HG02623 (cell line): ENCODE results near the gene CDK16.
A peak's percentile ranks its signal among the peaks of the same experiment; 100 is the strongest.

Experiments
- ATAC-seq: cut with Tn5 transposase; IDR thresholded peaks from one replicate; pipeline ENCODE4 v1.9.1; 2021; ENCODE audit warnings: moderate library complexity; ENCODE audit not compliant: unreplicated experiment

Gene CDK16

DNA sequence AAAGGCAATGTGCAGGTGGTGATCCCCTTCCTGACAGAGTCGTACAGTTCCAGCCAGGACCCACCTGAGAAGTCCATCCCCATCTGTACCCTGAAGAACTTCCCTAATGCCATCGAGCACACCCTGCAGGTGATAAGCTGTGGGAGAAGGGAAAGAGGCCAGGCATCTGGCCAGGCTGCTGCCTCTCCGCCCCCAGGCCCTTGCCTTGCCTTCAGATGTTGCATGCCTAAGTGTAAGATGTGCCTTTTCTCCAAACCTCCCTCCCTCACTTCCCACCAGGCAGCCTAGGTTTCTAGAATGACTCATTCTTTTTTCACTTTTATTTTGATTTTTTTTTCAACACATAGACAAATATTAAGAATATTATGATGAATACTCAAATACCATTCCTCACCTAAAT lies 12.2 kb upstream of the CDK16 start:
- ATAC-seq = no peak

DNA sequence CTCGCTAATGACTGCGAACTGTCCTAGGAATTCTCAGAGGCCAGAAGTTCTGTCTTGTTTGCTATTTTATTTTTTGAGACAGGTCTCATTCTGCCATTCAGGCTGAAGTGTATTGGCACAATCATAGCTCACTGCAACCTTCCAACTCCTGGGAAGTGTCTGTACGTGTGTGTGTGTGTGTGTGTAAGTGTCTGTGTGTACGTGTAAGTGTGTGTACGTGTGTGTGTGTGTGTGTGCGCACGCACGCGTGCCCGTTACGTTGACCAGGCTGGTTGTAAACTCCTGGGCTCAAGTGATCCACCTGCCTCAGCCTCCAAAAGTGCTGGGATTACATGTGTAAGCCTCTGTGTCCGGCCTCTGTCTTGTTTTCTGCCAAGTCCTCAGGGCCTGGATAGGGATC lies 10.4 kb upstream of the CDK16 start:
- no peak for ATAC-seq

DNA sequence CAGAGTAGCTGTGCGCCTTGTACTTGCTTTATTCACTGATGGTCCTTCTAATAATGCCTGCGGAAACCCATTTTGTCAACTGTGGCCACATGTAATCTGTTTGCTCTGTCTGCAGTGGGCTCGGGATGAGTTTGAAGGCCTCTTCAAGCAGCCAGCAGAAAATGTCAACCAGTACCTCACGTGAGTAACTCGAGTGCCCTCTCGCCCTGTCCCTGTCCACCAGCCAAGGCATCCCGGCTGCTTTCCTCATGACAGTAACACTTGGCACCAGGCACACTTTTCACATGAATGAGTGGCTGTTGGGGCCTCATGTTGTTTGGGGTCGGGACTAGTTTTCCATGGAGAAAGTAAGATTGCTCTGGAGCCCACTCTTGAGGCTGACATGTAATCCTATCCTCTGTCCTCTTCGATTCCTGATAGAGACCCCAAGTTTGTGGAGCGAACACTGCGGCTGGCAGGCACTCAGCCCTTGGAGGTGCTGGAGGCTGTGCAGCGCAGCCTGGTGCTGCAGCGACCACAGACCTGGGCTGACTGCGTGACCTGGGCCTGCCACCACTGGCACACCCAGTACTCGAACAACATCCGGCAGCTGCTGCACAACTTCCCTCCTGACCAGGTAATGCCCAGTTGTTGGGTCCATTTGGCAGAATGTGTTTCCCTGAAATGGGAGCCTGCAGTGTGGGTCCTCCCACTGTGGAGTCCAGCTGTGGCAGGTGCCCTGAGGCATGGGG lies 8.8 kb upstream of the CDK16 start:
- ATAC-seq = no peak

DNA sequence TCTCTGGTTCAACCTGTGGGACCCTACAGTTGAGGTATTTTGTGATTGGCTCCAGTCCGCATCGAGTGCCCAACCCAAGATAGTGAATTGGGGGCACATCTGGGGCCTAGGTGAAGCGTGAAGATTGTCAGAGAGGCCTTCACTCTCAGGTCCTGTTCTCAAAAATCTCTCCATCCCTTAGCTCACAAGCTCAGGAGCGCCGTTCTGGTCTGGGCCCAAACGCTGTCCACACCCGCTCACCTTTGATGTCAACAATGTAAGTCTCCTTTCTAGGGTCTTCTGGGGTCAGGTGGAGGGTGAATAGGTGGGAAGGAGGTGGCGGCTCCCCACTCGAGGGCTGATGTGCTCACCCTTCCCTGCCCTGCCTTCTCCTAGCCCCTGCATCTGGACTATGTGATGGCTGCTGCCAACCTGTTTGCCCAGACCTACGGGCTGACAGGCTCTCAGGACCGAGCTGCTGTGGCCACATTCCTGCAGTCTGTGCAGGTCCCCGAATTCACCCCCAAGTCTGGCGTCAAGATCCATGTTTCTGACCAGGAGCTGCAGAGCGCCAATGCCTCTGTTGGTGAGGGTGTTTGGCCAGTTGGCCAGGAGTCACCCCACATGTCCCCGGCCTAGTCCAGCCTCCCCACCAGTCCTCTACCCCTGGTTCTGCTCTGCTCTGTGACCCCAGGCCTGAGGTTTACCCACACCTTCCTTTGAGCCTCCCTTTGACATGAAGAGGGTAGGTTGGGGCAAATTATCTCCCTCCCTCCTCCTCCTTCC lies 7.6 kb upstream of the CDK16 start:
- ATAC-seq = no peak

DNA sequence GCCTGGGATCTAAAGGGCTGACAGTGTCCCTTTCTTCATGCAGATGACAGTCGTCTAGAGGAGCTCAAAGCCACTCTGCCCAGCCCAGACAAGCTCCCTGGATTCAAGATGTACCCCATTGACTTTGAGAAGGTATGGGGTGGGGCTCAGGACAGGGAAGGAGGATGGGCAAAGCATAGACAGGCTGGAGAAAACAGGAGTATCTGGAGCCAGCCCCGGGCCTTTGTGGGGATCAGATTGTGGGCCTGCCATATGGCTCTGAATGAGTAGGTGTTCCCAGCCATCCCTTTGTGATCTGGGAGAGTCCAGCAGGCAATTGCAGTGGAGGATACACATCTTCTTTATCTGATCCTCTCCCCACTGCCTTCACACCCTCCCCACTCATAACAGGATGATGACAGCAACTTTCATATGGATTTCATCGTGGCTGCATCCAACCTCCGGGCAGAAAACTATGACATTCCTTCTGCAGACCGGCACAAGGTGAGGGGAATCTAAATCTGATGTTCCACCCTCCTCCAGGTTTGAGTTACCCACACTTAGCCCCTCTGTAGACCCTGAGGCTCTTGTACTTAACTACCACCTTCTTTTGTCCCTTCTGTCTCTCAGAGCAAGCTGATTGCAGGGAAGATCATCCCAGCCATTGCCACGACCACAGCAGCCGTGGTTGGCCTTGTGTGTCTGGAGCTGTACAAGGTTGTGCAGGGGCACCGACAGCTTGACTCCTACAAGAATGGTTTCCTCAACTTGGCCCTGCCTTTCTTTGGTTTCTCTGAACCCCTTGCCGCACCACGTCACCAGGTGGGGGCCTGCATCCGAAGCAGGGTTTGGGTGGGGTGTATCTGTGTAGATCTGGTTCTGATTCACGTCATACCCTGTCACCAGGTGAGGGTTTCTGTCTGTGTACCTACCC lies 5.8 kb upstream of the CDK16 start:
- no peak for ATAC-seq

DNA sequence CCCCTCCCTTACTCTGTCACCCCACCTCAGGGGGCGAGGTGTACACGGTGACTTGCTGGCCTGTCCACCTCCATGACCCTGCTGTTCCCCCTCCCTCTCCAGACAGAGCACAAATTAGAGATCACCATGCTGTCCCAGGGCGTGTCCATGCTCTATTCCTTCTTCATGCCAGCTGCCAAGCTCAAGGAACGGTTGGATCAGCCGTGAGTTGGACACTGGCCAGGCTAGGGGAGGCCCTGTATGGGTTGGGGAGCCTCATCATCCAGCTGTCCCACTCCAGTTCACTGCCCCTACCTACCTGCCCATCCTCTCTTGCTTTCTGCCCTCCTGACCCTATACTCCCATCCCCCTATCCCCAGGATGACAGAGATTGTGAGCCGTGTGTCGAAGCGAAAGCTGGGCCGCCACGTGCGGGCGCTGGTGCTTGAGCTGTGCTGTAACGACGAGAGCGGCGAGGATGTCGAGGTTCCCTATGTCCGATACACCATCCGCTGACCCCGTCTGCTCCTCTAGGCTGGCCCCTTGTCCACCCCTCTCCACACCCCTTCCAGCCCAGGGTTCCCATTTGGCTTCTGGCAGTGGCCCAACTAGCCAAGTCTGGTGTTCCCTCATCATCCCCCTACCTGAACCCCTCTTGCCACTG lies 3.9 kb upstream of the CDK16 start:
- no peak for ATAC-seq

DNA sequence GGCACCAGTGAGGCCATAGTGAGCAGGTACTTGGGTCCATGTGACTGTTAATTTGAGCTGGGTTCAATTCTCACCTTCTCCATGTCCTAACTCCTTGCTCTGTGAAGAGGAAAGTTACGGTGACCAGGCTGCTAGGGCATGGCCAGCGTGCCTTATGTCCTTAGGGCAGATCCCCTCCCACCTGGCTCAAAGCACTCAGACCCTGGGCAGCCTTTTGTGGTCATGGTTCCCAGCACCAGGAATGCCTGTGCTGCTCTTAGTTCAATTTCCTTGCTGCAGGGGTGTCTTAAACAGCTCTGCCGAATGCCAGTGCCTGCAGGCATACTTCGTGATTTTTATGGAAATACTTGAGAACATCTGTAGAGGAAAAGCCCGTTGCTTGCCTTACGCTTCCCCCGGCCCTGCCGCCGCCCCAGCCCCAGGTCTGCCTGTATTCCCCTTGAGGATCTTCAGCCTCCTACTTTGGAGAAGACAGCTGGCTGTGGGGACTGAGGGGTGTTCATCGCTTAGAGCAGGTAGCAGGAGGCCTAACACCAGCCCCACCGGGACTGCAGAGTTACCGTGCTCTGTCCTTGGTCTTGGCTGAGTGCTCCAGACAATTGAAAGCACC lies 3.1 kb upstream of the CDK16 start:
- no peak for ATAC-seq

DNA sequence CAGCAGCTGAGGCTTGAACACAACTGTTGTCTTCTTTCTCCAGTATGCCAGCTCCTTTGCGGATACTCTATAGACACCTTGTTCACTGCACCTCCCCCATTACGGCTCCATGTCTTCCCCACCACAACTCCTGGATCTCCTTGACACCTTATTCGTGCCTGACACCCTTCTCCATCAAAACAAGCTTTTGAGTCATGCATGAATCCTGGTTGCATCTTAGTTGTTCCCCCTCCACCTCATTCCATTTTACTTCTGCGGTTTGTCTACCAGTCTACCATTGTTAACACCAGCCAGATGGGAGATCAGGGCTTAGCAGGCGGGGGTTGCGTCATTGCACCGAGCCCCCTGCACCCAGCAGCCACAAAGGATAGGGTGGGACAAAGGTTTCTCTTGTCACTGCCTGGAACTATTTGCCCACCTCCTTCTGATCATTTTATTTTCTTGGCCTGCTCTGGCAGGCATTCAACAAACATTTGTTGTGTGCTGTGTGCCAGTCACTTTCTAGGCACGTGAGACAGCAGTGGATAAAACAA lies 2.0 kb upstream of the CDK16 start:
- no peak for ATAC-seq

DNA sequence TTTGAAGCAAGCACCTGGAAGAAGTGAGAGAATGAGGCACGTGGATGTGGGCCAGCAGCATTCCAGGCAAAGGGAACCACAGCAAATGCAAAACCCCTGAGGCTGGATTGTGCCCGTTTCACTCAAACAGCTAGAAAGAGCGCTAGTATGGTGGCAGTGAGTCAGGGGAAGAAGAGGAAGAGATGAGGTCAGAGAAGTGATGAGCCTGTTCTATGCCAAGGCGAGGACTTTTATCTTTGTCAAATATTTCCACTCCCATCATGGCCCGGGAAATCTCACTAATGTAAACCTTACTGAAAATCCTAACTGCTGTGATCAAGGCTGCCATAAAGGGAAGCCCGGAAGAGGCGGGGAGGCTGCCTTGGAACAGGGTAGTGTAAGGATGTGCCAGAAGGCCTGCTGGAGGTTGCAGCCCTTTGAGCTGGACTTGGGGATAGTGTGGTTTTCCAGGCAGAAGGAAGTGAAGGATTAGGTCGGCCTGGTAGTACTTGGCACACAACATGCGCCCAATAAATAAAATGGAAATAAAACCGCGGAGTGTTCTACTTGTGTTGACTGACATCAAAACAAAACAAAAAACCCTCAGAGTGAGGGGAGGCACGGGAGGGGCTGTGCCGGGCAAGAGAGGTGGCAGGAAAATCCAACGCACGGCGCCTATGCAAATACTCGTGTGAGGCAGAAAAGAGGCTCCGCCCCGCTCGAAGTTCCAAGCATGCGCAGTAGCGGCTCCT lies 1.2 kb upstream of the CDK16 start:
- ATAC-seq = no peak

DNA sequence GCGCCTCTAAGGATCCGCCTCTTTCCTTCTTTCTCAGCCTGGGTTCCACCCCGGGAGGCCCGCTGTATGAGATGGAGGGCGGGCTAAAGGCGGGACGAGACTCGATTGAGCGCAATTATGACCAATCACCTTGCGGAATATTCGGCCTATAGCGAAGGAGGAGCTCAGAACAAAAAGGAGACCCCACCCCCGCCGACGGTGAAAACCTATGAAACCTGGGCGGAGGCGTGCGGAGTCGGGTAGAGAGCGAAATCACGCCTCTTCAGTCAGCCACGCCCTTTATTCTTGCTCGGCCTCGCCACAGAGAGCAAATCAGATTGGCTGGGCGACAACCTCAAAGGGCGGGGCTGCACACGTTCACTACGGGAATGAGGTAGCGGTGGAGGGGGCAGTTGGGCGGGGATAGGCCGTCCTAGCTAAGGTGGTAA lies 615 bp upstream of the CDK16 start:
- ATAC-seq = peak; percentile 79

DNA sequence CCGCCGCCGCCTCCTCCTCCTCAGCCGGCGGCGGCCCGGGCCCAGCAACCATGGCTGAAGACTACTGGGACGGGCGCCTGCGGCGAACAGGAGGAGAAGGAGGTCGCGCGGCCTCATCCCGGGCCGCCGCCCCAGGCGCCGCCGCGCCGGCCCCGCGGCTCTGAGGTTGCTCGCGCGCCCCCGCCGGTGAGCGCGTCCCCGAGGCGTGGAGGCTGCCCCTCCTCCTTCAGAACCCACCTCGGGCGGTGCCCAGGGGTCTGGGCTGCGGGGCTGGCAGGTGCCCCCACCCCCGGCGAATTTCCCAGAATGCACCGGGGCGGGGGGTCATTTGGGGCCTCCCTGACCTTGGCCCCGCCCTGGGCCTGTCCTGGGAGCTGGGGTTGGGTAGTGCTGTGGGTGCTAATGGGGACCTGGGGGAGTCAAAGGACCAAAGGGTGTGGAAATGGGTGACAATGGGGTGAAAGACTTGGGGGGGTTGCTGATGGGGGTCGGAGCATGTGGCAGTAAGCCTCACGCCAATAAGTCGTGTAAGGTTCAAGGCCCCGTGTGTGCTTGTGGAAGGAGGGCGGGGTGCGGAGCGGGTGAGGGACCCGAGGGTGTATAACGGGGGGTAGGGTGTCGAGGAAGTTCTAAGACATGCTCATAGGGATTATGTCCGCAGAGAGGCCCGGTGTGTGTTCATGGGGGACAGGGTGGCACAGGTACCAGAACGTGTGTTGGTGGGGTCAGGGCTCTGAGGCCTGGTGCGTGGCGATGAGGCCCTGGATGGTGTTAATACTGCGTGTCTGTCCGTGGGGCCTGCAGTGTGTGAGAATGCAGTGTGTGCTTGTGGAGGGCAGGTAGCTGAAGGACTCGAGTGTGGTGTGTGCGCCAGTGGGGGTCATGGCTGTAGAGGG lies 687 bp downstream of the CDK16 start:
- ATAC-seq = no peak

DNA sequence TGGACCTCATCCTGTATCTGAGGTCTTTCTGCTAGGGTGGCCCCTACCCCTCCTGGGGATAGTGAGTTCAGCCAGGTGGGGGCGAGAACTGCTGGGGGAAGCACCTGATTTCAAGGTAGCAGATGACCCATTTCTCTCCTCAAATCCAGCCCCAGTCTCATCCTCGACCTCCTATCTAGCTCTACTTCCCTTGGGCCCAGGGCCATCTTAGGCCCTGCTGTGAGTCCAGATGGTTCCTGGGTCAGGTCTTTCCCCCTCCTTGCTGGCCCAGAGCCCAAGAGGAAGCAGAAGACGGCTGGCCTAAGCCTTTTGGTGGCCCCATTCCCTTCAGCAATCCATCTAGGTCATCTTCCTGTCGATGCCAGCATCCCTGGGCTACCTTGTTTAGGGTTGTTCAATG lies 3.3 kb downstream of the CDK16 start:
- ATAC-seq = no peak

DNA sequence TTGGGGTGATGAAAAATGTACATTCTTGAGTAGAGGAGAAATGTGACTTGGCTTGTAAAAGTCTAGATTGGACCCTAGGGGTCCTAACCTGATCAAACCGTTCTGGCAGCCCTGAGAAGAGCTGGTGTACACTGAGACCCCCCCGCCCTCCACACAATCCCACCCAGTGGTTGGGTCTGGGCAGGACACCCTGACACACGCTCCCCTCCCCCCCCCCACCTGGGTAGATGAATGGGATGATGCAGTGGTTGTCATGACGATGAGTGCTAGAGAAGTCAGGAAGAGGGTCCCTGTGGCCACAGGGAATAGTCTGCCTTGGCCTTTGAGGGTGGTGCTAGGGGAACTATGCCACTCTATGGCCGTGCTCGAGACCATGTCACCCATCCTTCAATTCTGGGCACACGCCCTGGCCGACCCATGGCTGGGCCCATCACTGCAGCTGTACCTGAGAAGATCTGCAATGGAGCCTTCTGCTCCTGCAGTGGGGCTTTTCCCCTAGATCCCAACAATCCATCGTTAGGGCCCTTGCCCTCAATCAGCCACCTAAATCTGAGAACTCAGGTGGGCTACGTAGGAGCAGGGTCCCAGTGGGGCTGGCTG lies 4.4 kb downstream of the CDK16 start:
- ATAC-seq = no peak

DNA sequence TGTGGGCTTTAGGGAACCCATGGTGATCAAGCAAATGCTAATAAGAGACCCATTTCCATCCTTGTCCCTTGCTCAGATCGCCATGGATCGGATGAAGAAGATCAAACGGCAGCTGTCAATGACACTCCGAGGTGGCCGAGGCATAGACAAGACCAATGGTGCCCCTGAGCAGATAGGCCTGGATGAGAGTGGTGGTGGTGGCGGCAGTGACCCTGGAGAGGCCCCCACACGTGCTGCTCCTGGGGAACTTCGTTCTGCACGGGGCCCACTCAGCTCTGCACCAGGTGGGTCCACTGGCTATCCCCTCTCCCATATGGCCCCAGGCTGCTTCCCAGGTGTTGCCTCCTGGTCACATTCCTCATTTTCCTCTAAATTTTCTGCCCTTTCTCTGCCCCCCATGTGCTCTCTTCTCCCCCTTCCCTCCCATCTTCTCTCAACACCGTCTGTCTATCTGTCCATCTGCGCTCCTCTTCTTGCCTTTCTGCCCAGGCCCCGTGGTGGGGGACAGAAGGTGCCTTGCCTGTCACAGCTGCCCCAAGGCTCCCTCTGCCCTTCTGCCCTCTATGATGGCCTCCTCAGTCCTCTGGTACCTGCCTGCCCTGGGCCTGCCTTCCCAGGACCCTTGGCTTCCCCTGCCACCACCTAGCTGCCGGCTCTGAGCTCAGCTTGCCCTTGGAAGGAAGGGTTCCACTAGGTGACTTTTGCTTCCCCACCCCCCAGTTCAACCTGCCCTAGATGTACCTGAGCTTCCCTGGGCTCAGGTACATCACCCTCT lies 5.2 kb downstream of the CDK16 start:
- no peak for ATAC-seq

DNA sequence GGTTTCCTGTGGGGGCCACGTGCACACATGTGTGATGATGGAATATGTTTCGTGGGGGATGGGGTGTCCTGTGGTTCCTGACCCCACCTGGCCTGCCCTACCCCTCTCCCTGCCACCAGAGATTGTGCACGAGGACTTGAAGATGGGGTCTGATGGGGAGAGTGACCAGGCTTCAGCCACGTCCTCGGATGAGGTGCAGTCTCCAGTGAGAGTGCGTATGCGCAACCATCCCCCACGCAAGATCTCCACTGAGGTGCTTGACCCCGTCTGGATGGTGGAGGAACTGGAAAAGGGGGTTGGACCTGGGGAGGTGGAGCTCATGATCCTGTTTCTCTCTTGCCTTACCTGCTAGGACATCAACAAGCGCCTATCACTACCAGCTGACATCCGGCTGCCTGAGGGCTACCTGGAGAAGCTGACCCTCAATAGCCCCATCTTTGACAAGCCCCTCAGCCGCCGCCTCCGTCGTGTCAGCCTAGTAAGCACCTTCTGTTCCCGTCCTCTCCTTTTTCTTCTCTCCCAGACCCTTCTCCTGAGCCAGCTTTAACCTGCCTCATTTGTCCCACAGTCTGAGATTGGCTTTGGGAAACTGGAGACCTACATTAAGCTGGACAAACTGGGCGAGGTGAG lies 5.9 kb downstream of the CDK16 start:
- ATAC-seq = no peak

DNA sequence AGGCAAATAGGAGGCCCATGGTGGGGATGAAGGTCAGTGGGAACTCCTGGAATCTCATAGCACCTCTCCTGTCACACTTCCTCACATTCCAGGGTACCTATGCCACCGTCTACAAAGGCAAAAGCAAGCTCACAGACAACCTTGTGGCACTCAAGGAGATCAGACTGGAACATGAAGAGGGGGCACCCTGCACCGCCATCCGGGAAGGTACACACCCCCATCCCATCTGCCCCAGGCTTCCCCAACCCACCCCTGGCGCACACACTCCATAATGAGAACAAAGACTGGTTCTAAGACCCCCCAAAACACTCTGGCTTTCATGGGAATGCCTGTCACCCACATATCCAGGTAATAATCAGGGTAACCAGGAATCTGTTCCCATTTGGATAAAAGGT lies 6.4 kb downstream of the CDK16 start:
- no peak for ATAC-seq

DNA sequence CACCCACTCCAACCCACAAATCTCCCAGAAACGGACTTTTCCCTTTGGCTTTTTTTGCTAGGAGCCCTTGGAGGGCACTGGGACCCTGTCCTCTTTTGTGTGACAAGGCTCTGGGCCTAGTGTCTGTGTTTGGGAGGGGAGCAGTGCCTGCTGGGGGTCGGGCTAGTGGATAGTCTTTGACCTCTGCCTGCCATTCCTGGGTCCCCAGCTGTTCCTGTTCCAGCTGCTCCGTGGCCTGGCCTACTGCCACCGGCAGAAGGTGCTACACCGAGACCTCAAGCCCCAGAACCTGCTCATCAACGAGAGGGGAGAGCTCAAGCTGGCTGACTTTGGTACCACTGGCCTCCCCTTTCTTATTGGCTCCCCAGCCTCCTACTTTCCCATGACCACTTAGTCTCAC lies 7.6 kb downstream of the CDK16 start:
- no peak for ATAC-seq
